Myocyte (in vitro differentiated cells): ENCODE data around the gene TGIF1. TPM values are rescaled to one million over a fixed set of nuclear protein-coding genes. Genes with fewer than 3 reads are reported as not detected.
"Not testable (repeated sequence)": the region's sequence is repeated elsewhere in the genome, so short reads cannot be mapped to it uniquely, and the experiment has no call there.

ENCODE experiments used
- DNase-seq: peaks from one replicate; pipeline ENCODE4 v3.0.0-alpha.2; 2012; ENCODE audit warnings: low read depth
- total RNA-seq: library from RNA; depleted of rRNA; stranded (reverse); fragments of >200 nt; gene quantifications from 2 replicates; pipeline ENCODE4 v1.2.3, GENCODE V29; 2014

The TGIF1 gene
- total RNA-seq, 1 donor from 2014 or later: 74.2 TPM

DNA sequence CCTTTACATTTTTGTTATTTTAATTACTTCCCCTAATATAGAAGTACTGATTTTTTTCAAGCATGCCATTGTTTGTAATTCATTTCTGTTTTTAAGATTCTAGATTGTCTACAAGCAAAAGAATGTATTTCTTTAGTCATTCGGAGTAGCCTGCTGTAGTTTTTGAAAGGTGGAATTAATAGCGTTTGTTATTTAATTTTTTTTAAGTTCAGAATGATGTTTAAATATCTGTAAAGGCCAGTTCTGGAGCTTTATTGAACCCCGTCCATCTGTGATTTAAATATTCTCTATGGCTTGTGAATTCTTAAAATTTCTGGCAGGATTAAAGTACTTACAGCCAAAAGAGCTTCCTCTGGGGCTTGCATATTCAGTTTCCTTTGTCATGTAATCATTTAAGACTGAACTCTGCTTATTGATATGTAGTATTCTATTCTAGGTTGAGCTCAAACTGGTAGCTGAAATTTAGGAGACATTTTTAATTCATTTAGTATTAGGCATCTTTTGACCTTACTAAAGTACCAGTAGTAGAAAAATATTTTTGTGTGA is 5.2 kb downstream of the TGIF1 start:
- DNase-seq: no peak

DNA sequence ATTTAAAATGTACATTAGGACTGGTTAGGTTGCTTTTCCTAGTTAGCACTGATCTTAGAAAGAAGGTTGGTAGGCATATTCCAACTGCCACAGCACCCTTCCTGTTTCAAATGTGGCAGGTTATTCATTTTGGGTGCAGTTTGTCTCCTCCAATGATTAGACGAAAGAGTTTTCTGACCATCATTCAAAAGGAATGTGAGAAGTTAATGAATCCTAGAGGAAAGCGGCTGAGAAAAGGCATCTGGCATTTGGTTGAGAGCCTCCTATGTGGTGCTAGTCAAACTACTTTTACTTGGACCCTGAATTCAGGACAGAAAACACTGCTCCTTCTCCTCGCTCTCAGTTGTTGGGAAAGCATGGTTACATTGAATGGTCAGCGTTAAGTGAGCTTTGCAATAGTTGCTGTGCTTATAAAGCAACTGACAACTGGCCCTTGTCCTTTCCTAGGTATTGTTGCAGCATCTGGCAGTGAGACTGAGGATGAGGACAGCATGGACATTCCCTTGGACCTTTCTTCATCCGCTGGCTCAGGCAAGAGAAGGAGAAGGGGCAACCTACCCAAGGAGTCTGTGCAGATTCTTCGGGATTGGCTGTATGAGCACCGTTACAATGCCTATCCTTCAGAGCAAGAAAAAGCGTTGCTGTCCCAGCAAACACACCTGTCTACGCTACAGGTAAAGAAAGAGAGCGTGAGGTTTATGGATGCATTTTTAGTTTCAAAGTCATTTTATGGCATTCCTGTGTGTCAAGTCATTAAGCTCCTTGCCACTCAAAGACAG is 6.1 kb downstream of the TGIF1 start:
- peak; percentile 59 for DNase-seq

DNA sequence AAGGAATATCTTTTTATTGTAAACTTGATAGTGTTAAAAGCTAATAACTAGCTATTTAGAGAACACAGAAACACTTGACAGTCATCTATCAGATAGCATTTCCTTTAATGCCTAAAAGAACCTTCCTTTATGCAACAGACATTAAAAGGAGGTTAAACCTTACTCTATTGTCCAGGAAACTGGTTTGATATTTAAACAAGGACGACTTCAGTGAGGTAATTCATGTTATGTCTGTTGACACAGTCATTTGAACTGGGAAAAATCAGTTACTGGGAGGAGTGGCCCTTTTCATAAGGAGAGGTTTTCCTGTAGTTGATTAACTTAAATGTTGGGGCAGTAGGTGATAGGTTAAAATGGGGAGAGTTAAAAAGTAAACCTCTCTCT is 6.7 kb downstream of the TGIF1 start:
- DNase-seq: no peak

DNA sequence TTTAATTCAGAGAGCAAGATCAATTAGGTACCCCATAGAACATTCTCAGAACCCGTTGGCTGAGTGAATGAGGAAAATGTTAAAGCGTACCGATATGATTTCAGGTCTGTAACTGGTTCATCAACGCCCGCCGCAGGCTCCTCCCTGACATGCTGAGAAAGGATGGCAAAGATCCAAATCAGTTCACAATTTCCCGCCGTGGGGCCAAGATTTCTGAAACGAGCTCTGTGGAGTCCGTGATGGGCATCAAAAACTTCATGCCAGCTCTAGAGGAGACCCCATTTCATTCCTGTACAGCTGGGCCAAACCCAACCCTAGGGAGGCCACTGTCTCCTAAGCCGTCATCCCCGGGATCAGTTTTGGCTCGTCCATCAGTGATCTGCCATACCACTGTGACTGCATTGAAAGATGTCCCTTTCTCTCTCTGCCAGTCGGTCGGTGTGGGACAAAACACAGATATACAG is 7.3 kb downstream of the TGIF1 start:
- DNase-seq: no peak

DNA sequence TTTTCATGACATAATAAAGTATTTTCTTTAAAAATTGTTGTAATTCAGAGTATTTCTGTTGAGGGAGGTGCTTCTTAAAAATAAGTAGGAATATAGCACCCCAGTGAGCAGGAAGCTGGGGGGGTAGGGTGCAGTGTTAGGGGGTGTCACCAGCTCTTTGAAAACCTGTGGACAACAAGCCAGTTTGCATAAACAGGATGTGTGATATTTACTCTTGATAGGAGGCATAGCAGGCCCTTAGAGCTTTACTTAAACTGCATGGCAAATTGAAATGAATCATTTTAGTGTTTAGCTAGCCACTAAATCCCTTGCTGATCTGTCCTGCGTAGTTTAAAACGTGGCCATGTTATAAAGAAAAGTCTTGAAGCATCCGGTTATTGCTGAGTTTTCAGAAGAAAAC is 8.4 kb downstream of the TGIF1 start:
- DNase-seq: no peak

DNA sequence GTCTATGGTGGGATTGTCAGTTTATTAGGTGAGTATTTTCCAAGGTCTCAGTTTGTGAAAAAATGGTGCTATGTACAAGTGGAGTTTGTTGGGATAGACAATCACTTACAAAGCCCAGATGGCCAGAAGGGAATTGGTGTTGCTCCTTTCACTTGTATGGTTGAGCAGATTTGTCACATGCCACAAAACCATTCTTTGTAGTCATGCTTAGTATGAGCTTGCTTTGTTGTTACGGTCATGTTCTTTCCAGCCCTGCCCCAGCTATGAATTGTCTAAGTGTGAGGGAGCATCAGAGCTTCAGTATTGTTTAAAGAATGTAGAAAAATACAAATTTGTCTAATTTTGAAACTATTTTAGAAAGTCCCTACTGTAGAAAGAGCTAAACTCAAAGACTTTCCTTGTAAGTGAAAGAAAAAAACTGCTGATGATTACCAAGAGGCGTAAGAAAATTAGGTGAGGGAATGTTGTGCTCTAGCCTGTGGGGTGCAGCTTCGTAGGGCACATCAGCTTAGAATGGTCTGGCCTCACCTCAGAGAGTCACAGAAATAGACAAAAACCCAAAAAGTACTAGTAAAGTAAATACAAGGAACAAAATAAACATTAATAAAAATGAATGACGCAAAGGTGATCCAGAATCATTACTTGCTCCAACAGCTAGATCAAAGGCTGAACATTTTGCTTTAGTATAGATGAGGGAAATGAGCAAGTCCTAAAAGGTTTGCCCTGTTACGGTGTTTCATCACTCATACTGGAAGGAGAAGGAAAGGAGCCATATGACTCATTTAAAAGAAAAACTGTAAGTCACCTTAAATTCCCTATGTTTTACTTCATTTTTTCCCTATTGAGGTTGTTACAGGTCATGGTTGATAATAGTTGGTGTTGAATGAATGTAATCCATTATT is 9.2 kb downstream of the TGIF1 start:
- peak; percentile 50 for DNase-seq

DNA sequence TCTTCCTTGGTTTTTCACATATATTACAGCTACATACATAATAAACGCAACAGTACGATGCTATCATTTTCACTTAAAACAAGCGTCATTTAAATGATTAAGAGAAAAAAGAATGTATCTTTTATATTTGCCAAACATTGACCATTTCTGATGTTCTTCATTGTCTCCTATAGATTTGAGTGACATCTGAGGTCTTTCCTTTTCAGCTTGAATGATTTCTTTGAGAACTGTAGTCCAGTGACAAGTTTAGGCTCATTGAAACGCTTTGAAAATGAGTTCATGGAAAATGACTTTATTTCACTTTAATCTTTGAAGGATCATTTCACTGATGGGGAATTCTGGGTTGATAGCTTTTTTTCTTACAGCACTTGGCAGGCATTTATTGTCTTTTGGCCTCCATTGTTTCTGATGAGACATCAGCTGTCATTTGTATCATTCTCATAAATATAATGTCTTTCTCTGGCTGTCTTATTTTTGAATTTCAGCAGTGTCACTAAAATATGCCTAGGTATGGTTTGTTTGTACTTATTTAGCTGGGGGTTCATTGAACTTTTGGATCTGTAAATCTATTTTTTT is 10.9 kb downstream of the TGIF1 start:
- no peak for DNase-seq

DNA sequence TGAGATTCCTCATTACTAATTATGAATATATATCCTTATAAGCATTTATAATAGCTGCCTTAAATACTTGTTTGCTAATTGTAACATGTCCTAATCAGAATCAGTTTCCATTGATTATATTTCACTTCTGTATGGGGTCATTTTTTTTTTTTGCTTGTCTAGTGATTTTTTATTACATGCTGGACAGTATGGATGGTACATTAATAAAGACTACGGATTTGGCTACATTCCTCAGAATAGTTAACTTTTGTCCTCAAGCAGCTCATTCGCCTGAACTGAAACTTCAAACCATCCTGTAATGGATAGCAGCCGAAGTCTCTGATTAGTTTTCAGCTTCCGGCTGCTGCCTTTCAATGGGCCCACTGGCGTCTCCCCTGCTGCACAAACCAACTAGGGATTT is 11.7 kb downstream of the TGIF1 start:
- DNase-seq: no peak

DNA sequence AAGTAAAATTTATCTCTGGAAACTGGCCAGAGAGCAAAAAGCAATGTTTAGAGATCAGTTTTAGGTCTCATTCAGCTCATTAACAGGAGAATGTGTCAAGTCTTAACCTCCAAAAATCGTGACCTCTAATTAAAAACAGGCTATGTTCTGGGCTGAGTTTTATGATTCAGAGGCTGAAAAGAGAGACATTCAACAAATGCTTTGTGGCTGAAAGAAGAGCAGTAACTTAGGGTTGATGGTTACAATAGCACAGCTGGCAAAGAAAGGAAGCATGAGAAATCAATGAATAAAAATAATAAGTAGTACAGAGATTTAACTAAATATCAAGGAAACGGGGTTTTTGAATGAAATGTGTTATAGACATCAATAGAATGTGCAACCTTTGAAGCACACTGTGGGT is 13.1 kb downstream of the TGIF1 start:
- peak; percentile 55 for DNase-seq

DNA sequence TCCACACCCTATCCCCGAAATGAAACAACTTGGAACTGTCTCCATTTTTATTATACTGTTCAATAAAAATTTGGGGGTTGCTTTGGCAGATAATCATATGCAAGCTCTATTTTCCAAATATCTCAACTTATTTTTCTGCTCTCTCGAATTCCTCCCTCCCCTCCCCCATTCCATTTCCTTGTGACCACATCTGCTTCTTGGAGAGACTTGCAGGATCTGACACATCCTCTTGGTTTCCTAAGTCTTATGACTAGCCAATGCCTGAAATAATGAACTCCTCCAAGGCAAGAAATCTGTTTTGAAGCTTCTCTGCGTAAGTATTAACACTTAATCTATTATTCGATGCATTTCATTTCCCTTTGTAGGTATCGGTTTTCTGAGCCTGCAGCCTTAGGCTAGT is 16.1 kb downstream of the TGIF1 start:
- peak; percentile 57 for DNase-seq

DNA sequence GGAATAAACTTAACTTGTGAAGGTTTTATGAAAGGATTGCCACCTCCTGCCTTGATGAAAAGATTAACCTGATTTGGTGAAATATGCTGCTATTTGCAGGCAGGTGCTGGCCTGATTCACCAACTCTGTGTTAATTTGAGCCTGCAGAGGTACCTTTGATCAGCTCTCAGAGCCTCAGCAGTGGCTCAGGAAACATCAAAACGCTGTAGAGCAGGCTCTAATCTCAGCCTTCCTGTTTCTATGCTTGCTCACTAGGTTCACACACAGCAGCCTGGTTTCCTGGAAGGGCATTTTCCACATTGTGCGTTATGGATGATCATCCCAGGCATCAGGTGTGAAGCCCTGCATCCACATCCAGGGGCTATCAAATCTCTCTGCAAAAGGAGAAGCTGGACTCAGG is 16.9 kb downstream of the TGIF1 start:
- no peak for DNase-seq

DNA sequence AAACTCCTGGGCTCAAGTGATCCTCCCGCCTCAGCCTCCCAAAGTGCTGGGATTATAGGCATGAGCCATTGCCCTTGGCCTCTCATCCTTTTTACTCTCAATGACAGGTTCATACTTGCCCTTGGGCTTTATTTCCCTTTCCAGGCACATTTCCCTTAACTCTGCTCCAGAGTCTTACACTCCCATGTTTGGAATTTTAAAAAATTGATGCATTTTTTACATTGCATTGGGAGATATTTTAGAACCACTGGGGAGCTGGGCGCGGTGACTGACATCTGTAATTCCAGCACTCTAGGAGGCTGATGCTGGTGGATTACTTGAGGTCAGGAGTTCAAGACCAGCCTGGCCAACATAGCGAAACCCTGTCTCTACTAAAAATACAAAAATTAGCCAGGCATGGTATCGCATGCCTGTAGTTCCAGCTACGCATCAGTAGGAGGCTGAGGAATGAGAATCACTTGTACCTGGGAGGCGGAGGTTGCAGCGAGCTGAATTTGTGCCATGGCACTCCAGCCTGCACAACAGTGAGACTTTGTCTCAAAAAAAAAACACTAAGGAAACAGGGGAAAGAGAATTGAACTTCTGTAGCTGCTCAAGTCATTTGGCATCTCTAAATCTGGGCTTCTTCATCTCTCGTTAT is 18.2 kb downstream of the TGIF1 start:
- DNase-seq: no peak

DNA sequence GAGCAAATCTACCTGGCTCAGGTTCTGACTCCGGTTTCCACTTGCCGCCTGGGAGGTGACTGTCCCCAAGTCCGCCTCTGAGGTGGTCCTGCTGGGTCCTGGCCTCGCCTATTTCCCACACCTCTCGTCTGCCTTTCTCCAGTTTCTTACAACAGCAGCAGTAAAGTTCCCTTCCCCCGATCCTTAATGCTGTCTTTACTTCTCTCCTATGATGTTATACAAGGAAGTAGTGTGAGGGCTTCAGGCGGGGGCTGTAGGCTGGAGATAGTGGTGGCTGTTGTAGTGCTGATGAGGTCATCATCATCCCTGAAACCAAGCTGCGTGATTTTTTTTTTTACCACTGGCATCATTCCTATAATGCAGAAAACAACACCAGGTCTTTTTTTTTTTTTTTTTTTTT is 18.9 kb downstream of the TGIF1 start:
- DNase-seq: no peak

DNA sequence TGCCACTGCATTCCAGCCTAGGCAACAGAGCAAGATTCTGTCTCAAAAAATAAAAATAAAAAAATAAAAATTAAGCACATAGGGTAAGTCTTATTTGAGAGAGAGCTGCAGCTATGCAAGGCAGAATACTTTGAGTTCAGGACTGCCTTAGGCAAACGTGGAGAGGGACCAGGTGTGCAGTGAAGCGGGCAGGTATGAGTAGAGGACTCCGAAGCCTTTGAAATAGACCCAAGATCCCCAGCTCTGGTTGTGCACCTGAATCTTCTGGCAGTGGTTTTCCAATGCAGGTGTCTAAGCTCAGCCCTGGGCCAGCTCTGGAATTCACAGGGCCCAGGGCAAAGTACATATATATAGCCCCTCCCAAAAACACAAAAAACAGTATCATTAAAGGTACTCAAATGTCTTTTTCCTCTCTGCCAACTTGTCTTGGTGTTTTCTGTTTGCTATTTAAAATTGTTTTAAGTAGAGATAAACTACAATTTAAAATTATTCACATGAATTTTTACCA is 21.2 kb downstream of the TGIF1 start:
- DNase-seq: no peak

DNA sequence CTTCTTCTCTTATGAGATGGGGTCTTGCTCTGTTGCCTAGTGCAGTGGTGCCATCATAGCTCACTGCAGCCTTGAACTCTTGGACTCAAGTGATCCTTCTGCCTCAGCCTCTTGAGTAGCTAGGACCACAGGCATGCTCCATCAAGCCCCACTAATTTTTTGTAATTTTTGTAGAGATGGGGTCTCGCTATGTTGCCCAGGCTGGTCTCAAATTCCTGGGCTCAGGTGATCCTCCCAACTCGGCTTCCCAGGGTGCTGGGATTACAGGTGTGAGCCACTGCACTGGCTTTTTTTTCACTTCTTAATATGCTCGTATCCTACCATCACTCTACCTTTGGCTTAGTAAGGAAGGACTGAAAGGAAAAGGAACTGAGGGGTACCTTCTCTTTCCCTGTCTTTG is 22.1 kb downstream of the TGIF1 start:
- not testable (repeated sequence) for DNase-seq

DNA sequence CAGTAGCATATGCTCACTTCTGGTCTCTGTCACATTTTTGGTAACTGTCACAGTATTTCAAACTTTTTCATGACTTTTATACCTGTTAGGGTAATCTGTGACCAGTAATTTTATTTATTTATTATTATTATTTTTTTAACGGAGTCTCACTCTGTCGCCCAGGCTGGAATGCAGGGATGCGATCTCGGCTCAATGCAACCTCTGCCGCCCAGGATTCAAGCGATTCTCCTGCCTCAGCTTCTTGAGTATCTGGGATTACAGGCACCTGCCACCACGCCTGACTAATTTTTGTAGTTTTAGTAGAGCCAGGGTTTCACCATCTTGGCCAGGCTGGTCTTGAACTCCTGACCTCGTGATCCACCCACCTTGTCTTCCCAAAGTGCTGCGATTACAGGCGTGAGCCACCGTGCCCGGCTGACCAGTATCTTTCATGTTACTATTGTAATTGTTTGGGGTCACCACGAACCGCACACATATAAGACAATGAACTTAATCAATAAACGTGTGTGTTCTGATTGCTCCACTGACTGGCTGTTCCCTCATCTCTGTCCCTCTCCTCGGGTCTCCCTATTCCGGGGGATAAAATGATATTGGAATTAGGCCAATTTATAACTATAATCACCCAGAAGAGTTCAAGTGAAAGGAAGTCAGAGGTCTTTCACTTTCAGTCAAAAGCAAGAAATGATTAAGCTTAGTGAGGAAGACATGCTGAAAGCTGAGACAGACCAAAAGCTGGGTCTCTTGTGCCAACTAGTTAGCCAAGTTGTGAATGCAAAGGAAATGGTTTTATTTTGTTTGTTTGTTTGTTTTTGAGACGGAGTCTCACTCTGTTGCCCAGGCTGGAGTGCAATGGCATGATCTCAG is 22.9 kb downstream of the TGIF1 start:
- DNase-seq: no peak

DNA sequence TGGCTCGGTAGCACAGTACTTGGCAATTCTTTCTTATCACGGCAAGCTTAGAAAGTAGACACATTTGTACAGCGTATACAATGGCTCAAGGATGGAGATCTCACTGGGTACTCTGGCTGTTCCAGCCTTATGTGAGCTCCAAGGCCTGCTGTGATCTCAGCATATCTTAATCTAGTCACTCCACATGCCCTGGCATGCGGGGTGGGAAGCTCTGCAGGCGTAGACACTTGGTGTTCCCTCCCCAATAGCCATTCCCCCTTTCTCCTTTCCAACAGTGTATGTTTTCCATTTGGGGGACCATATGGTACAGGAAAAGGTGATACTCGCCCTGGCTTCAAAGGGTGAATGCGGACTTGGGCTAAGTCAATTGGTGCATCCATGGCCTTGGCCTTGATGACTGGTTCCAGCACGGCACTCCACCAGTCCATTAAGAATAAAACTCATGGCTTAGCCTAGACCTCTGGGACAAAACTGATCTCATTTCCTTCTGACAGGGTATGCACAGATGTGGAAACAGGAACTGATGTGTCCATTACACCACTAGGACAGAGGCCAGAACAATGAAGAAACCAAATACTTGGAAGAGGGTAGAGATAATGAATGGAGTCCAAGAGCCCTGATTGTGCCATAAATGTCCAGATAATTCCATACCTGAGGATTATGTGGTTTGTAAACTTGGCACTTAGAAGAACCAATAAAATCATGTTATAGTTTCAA is 28.4 kb downstream of the TGIF1 start:
- DNase-seq: no peak

DNA sequence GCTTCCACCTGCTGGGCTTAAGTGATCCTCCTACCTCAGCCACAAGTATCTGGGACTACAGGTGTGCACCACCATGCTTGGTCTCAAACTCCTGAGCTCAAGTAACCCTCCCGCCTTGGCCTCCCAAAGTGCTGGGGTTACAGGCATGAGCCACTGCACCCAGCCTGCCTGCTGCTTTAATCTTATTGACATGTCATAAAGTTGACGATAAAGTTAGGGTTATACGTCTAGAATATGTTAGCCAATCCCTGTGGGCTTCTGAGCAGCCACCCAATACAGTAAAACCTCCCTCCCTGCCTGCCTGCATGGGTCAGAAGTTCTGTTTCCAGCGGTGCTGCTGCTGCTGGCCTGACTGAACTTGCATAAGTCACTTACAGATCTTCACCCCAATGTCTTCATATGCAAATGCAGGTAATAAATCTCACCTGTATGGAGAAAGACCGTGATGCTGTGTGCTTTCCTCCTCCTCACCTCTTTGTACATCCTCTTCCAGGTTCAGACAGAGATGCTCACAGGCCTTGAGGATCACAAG is 30.1 kb downstream of the TGIF1 start:
- no peak for DNase-seq
